HEK293T (cell line): ENCODE measurements around the gene RIPOR2.

Experiments used
- ARNT ChIP-seq: fragments of 450-650 bp; IDR thresholded peaks from 2 replicates; pipeline ENCODE4 v1.6.1; 2017; ENCODE audit warnings: mild to moderate bottlenecking
- BHLHE40 ChIP-seq: fragments of 450-650 bp; IDR thresholded peaks from 2 replicates; pipeline ENCODE4 v1.6.1; 2016; ENCODE audit warnings: mild to moderate bottlenecking, moderate library complexity, borderline replicate concordance
- CTBP1 ChIP-seq: fragments of 450-650 bp; IDR thresholded peaks from 2 replicates; pipeline ENCODE4 v1.6.1; 2016; ENCODE audit warnings: borderline replicate concordance
- FOXA1 ChIP-seq: fragments of 450-650 bp; IDR thresholded peaks from 2 replicates; pipeline ENCODE4 v1.6.1; 2016; ENCODE audit warnings: mild to moderate bottlenecking
- FOXK2 ChIP-seq: fragments of 450-650 bp; IDR thresholded peaks from 2 replicates; pipeline ENCODE4 v1.6.1; 2016; ENCODE audit warnings: mild to moderate bottlenecking
- FOXM1 ChIP-seq: fragments of 450-650 bp; IDR thresholded peaks from 2 replicates; pipeline ENCODE4 v1.6.1; 2017; ENCODE audit warnings: mild to moderate bottlenecking, borderline replicate concordance
- HDGF ChIP-seq: fragments of 450-650 bp; IDR thresholded peaks from 2 replicates; pipeline ENCODE4 v1.6.1; 2017; ENCODE audit warnings: antibody characterized with exemption, borderline replicate concordance
- L3MBTL2 ChIP-seq: fragments of 450-650 bp; conservative IDR thresholded peaks from 2 replicates; pipeline ENCODE4 v1.6.1; 2016; ENCODE audit warnings: mild to moderate bottlenecking
- NFRKB ChIP-seq: fragments of 450-650 bp; IDR thresholded peaks from 2 replicates; pipeline ENCODE4 v1.6.1; 2016; ENCODE audit warnings: mild to moderate bottlenecking, moderate library complexity
- PKNOX1 ChIP-seq: fragments of 450-650 bp; IDR thresholded peaks from 2 replicates; pipeline ENCODE4 v1.6.1; 2016
- SP1 ChIP-seq: fragments of 450-650 bp; IDR thresholded peaks from 2 replicates; pipeline ENCODE4 v1.6.1; 2017
- SUZ12 ChIP-seq: fragments of 450-650 bp; IDR thresholded peaks from 2 replicates; pipeline ENCODE4 v1.6.1; 2016; ENCODE audit warnings: mild to moderate bottlenecking
- TARDBP ChIP-seq: fragments of 450-650 bp; IDR thresholded peaks from 2 replicates; pipeline ENCODE4 v1.6.1; 2016
- ZNF384 ChIP-seq: fragments of 450-650 bp; IDR thresholded peaks from 2 replicates; pipeline ENCODE4 v1.6.1; 2016

GRCh38 chr6:24906314-24906713 lies 29.4 kb downstream of the RIPOR2 start:
- TF ChIP-seq HDGF (no peak), NFRKB (no peak), SP1 (no peak), FOXK2 (no peak), FOXM1 (no peak), TARDBP (no peak), ZNF384 (no peak), BHLHE40 (no peak), FOXA1 (no peak), PKNOX1 (no peak), CTBP1 (no peak), ARNT (no peak), SUZ12 (no peak), L3MBTL2 (no peak)
